SK-N-MC (cell line): Measurements from ENCODE around the gene PRSS33.

Experiments used
- DNase-seq: peaks from one replicate; pipeline ENCODE4 v3.0.0-alpha.2; 2011; ENCODE audit warnings: low read depth, low spot score
- H3K27ac ChIP-seq: fragments of 200-600 bp; sonication (generic); 2 replicates; pipeline ENCODE4 v1.5.1; 2016; ENCODE audit warnings: mixed run types
- H3K36me3 ChIP-seq: fragments of 200-600 bp; sonication (generic); 2 replicates; pipeline ENCODE4 v1.6.1; 2017; ENCODE audit warnings: antibody characterized with exemption, low read length, mixed read lengths; ENCODE audit not compliant: insufficient read depth
- H3K4me3 ChIP-seq: fragments of 200-600 bp; sonication (generic); 2 replicates; pipeline ENCODE4 v1.5.1; 2016
- H3K9ac ChIP-seq: fragments of 200-600 bp; sonication (generic); 2 replicates; pipeline ENCODE4 v1.8.0; 2017; ENCODE audit warnings: mixed run types, mixed read lengths; ENCODE audit not compliant: insufficient read length
- H3K9me3 ChIP-seq: fragments of 200-600 bp; sonication (generic); 2 replicates; pipeline ENCODE4 v1.6.1; 2017; ENCODE audit warnings: low read depth, mild to moderate bottlenecking, antibody characterized with exemption, low read length, moderate library complexity, mixed read lengths
- EZH2 ChIP-seq: fragments of 200-600 bp; sonication (generic); IDR thresholded peaks from one replicate; pipeline ENCODE4 v1.6.1; 2017; ENCODE audit warnings: antibody characterized with exemption
- FOXP2 ChIP-seq: optimal IDR thresholded peaks from 2 replicates; pipeline ENCODE3; 2011; ENCODE audit warnings: mild to moderate bottlenecking, moderate library complexity; ENCODE audit not compliant: insufficient read depth; ENCODE audit errors: extremely low read length, control extremely low read depth
- POLR2AphosphoS5 ChIP-seq: IDR thresholded peaks from 2 replicates; pipeline ENCODE4 v1.6.1; 2012; ENCODE audit warnings: mild to moderate bottlenecking, low read depth, low read length, borderline replicate concordance

Gene PRSS33

GRCh38 chr16:2828876-2829430 is 41.6 kb upstream of the PRSS33 start:
- H3K4me3 ChIP-seq, result no peak overlapping the region
- no peak for DNase-seq
- no peaks in the 10 kb centered on the region for H3K9me3 ChIP-seq
- no peak overlapping the region for H3K9ac ChIP-seq
- no peak for TF ChIP-seq POLR2AphosphoS5
- TF ChIP-seq FOXP2, result no peak
- TF ChIP-seq EZH2, result no peak
- no peaks in the 10 kb centered on the region for H3K36me3 ChIP-seq
- H3K27ac ChIP-seq, result no peak overlapping the region

GRCh38 chr16:2828521-2828840 is 41.1 kb upstream of the PRSS33 start:
- Histone ChIP-seq H3K9me3 (no peaks in the 10 kb centered on the region), H3K9ac (no peak overlapping the region), H3K36me3 (no peaks in the 10 kb centered on the region), H3K27ac (no peak overlapping the region), H3K4me3 (no peak overlapping the region)
- TF ChIP-seq EZH2 (no peak), FOXP2 (no peak), POLR2AphosphoS5 (no peak)
- no peak for DNase-seq

- no peak for DNase-seq
- no peaks in the 10 kb centered on the region for H3K36me3 ChIP-seq
- TF ChIP-seq POLR2AphosphoS5, result no peak
- no peak for TF ChIP-seq EZH2
- no peak for TF ChIP-seq FOXP2
- no peaks in the 10 kb centered on the region for H3K9me3 ChIP-seq
- H3K4me3 ChIP-seq, result no peak overlapping the region
- H3K9ac ChIP-seq, result no peak overlapping the region
- H3K27ac ChIP-seq, result no peak overlapping the region
These were observed 40.6 kb upstream of the PRSS33 start for GRCh38 chr16:2827831-2828520.

- Histone ChIP-seq H3K9ac (no peak overlapping the region), H3K4me3 (no peak overlapping the region), H3K27ac (no peak overlapping the region), H3K36me3 (no peaks in the 10 kb centered on the region), H3K9me3 (no peaks in the 10 kb centered on the region)
- no peak for TF ChIP-seq EZH2
- no peak for TF ChIP-seq POLR2AphosphoS5
- no peak for TF ChIP-seq FOXP2
- no peak for DNase-seq
These were observed 40.0 kb upstream of the PRSS33 start for GRCh38 chr16:2827374-2827791.

- Histone ChIP-seq H3K9ac (no peak overlapping the region), H3K4me3 (no peak overlapping the region), H3K27ac (no peak overlapping the region), H3K36me3 (no peaks in the 10 kb centered on the region), H3K9me3 (no peaks in the 10 kb centered on the region)
- TF ChIP-seq POLR2AphosphoS5, result no peak
- TF ChIP-seq EZH2, result no peak
- TF ChIP-seq FOXP2, result no peak
- DNase-seq, result no peak
These were observed 39.4 kb upstream of the PRSS33 start for GRCh38 chr16:2826591-2827373.

- no peaks in the 10 kb centered on the region for H3K9me3 ChIP-seq
- no peak for DNase-seq
- H3K27ac ChIP-seq, result no peak overlapping the region
- no peaks in the 10 kb centered on the region for H3K36me3 ChIP-seq
- no peak overlapping the region for H3K9ac ChIP-seq
- H3K4me3 ChIP-seq, result no peak overlapping the region
- TF ChIP-seq EZH2 (no peak), FOXP2 (no peak)
These were observed 38.5 kb upstream of the PRSS33 start for GRCh38 chr16:2825906-2826305.

GRCh38 chr16:2825049-2825742 is 37.8 kb upstream of the PRSS33 start:
- Histone ChIP-seq H3K36me3 (no peaks in the 10 kb centered on the region), H3K9me3 (no peaks in the 10 kb centered on the region), H3K4me3 (no peak overlapping the region), H3K9ac (no peak overlapping the region), H3K27ac (no peak overlapping the region)
- TF ChIP-seq EZH2, result no peak
- no peak for TF ChIP-seq FOXP2
- TF ChIP-seq POLR2AphosphoS5, result no peak
- no peak for DNase-seq

- TF ChIP-seq FOXP2 (no peak), POLR2AphosphoS5 (no peak), EZH2 (no peak)
- Histone ChIP-seq H3K9ac (no peak overlapping the region), H3K27ac (no peak overlapping the region), H3K9me3 (no peaks in the 10 kb centered on the region), H3K36me3 (no peaks in the 10 kb centered on the region), H3K4me3 (no peak overlapping the region)
- DNase-seq, result no peak
These were observed 37.3 kb upstream of the PRSS33 start for GRCh38 chr16:2824626-2825025.
